BJ (cell line): Measurements from ENCODE around the gene ZNF697. TPM values are rescaled to one million over a fixed set of nuclear protein-coding genes. Genes with fewer than 3 reads are reported as not detected.

Experiments used
- polyA plus RNA-seq: library from polyadenylated mRNA; depleted of rRNA; stranded (reverse); fragments of >200 nt; gene quantifications from 2 replicates; pipeline ENCODE4 v1.2.3, GENCODE V29; 2011; rRNA removed

Gene ZNF697
- polyA plus RNA-seq, 1 experiment, result 3.2 TPM

Other genes starting within 250 kb of the ZNF697 start
- not detected in 2 replicates for gene HSD3B2, start 233.1 kb downstream of the ZNF697 start, polyA plus RNA-seq
- gene HSD3B1, start 141.1 kb downstream of the ZNF697 start, polyA plus RNA-seq, result not detected in 2 replicates
- 138 and 287 TPM in 2 replicates for gene PHGDH, start 63.7 kb upstream of the ZNF697 start, polyA plus RNA-seq
- gene HMGCS2, start 120.6 kb upstream of the ZNF697 start, polyA plus RNA-seq, result not detected in 2 replicates
- gene REG4, start 163.2 kb upstream of the ZNF697 start, polyA plus RNA-seq, result not detected in 2 replicates
- gene ADAM30, start 248.2 kb upstream of the ZNF697 start, polyA plus RNA-seq, result not detected in 2 replicates